NCI-H2107 (cell line): Measurements from ENCODE around the gene CLEC4M.

Experiments
- DNase-seq: peaks from one replicate; lab custom pipeline; 2025; lab: John Stamatoyannopoulos, UW

Gene CLEC4M

DNA sequence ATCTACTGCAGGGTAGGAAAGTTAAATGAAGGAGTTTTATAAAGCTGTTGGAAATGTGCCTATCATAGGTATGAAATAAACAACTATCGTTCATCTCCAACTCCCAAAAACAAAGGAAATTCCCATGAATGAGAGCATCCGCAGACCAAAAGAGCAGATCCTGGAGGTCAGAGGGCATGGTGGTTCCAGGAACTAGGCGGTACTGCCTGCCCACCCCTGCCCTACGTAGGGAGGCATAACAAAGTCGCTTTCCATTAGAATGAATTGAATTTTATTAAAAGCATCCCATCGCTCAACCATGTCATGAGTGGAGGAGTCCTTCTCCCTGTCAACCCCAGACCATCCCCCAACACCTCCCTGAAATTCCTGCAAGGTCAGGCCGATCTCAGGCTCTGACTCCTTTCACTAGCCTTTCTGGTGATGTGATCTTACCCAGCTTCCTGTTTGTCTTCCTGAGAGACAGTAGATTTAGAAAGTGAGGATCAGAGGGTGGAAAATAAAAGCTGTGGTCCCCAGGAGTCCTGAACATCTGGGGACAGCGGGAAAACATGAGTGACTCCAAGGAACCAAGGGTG lies at the start of gene CLEC4M:
TSS of gene CLEC4M (plus strand) at position 525 of the 575 bp plus-strand sequence. CDS start at position 549, 24 bp downstream.
- DNase-seq, result no peak

DNA sequence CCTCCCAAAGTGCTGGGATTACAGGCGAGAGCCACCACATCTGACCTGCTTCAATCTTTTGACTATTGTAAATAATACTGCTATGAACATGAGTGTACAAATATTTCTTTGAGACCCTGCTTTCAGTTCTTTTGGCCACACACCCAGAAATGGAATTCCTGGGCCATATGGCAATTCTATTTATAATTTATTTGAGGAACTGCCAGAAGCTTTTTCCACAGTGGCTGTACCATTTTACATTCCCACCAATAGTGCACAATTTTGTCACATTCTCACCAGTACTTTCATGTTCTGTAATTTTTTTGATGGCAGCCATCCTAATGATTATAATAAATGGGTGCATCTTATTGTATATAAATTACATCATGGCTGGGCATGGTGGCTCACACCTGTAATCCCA lies 47.4 kb upstream of the CLEC4M start:
- no peak for DNase-seq

DNA sequence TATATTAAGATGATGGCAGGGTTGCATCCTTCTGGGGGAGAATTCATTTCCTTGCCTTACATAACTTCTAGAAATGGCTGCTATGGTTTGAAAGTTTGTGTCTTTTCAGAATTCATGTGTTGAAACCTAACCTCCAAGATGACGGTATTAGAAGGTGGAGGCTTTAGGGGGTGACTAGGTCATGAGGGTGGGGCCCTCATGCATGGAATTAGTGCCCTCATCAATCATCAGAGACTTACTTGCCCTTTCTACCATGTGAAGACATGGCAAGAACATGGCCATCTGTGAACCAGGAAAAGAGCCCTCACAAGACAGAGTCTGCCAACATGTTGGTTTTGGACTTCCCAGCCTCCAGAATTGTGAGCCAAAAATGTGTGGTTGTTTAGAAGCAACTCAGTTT lies 46.3 kb upstream of the CLEC4M start:
- no peak for DNase-seq

DNA sequence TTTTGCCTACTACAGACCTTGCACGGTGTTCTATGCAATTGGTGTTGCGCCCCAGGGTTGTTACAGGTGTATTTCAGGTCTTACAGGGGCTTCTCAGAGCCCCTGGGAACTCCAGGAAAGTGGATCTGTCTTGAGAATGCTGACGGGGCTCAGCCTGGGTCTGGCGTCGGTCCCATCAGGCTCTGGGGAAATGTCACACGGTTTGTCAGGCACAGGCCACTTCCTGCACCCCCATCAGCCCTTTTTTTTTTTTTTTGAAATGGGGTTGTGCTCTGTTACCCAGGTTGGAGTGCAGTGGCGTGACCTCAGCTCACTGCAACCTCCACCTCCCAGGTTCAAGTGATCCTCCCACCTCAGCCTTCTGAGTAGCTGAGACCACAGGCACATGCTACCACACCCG lies 44.4 kb upstream of the CLEC4M start:
- no peak for DNase-seq

- DNase-seq, result no peak
These were observed 42.7 kb upstream of the CLEC4M start for GRCh38 chr19:7720351-7720750.

DNA sequence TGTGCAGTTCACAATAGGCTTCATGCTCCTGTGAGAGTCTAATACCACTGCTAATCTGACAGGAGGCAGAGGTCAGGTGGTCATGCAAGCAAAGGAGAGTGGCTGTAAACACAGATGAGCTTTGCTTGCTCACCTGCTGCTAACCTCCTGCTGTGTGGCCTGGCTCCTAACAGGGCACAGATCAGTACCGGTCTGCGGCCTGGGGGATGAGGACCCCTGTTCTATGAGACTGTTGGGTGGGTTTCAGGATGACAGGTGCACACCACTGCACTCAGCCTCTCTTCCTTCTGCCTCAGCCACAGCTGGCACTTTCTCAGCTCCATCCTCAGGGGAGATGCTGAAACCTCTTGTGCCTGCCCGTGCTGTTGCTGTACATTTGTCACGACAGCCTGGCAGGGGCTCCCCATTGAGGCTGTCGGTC lies 40.8 kb upstream of the CLEC4M start:
- no peak for DNase-seq

DNA sequence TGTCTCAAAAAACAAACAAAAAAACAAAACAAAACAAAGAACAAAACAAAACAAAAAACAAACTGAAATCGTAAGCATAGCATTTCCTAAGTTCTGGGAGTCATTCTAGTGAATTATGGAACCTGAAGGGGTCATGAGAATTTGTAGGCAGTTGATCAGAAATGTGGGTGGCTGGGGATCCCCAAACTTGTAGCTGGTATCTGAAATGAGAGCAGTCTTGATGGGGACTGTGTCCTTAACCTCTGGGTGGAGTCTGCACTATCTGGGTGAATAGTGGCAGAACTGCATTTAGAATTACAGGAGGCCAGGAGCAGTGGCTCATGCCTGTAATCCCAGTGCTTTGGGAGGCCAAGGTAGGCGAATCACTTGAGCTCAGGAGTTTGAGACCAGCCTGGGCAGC lies 37.3 kb upstream of the CLEC4M start:
- no peak for DNase-seq

- no peak for DNase-seq
These were observed 33.8 kb upstream of the CLEC4M start for GRCh38 chr19:7729211-7729610.

- no peak for DNase-seq
These were observed 33.2 kb upstream of the CLEC4M start for GRCh38 chr19:7729831-7730285.

GRCh38 chr19:7730286-7731217 lies 32.5 kb upstream of the CLEC4M start:
- DNase-seq, result no peak

GRCh38 chr19:7731218-7731595 lies 31.8 kb upstream of the CLEC4M start:
- no peak for DNase-seq

DNA sequence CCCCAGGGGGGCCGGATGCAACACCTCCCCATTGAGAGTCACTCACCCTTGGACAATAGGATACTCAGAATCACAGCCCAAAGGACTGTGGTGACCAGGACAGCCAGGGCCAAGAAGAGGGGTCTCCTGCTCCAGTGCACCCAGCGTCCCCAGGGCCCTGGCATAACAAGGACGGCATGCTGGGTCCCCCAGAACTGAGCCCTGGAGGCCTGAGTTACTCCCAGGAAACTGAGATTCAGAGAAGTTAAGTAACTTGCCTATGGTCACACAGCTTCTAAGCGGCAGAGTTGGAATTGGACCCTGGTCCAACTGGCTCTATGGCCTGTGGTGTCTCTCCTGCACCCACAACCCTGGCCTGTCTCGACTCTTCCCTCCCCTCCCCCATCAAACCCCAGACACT lies 31.4 kb upstream of the CLEC4M start:
- no peak for DNase-seq

DNA sequence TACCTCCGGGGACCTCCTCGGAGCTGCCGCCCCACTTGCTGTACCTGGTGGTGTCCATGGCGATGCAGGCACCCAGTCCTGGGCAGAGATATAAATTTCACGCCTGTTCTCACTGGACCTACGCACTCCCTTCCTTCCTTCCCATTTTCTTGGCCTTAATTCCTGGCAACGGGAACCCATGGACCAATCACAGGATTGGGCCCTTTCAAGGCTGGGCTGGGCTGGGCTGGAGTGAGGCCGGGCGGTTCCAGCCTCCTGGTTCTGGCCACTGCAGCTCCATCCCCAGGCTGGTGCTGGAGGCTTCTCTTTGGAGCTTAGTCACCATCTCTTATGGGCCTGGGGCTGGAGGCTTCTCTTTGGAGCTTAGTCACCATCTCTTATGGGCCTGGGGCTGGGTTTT lies 31.0 kb upstream of the CLEC4M start, which contains the start of gene CLEC4G:
TSS of gene CLEC4G (minus strand) at position 66 of the 400 bp plus-strand sequence. CDS start at position 58, 8 bp downstream.
- no peak for DNase-seq

DNA sequence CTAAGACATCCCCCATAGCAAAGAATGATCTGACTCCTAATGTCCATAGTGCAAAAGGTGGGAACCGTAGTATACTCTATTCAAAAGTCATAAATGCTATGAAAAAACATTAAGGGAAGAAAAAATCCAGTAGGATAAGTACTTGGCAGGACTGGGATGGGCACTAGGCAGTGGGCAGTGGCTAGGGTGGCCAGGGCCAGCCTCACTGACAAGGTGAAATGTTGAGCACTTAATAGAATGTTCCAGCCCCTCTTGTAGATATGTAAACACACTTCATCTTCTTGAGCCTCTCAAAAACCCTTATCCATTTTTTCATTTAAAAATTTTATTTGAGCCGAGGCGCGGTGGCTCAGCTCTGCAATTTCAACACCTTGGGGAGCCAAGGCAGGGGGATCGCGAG lies 29.7 kb upstream of the CLEC4M start:
- DNase-seq, result no peak

GRCh38 chr19:7734220-7735203 lies 28.5 kb upstream of the CLEC4M start:
- no peak for DNase-seq

DNA sequence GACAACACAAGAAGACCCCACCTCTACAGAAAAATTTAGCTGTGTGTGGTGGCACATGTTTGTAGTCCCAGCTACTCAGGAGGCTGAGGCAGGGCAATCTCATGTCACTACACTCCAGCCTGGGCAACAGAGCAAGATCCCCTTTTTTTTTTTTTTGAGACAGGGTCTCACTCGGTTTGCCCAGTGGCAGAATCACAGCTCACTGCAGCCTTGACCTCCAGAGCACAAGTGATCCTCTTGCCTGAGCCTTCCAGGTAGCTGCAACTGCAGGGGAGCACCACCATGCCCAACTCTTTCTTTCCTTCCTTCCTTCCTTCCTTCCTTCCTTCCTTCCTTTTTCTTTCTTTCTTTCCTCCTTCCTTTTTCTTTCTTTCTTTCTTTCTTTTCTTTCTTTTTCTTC lies 26.9 kb upstream of the CLEC4M start:
- DNase-seq, result no peak

- no peak for DNase-seq
These were observed 25.8 kb upstream of the CLEC4M start for GRCh38 chr19:7737215-7737614.

DNA sequence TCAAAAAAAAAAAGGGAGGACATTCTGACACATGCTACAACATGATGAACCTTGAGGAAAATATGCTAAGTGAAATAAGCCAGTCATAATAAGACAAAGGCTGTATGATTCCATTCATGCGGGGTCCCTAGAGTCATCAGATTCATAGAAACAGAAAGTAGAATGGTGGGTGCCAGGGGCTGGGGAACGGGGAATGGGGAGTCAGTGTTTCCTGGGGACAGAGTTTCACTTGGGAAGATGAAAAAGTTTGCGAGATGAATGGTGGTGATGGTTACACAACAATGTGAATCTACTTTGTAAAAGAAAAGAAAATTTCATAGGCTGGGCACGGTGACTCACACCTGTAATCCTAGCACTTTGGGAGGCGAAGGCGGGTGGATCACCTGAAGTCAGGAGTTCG lies 25.0 kb upstream of the CLEC4M start:
- DNase-seq, result no peak

DNA sequence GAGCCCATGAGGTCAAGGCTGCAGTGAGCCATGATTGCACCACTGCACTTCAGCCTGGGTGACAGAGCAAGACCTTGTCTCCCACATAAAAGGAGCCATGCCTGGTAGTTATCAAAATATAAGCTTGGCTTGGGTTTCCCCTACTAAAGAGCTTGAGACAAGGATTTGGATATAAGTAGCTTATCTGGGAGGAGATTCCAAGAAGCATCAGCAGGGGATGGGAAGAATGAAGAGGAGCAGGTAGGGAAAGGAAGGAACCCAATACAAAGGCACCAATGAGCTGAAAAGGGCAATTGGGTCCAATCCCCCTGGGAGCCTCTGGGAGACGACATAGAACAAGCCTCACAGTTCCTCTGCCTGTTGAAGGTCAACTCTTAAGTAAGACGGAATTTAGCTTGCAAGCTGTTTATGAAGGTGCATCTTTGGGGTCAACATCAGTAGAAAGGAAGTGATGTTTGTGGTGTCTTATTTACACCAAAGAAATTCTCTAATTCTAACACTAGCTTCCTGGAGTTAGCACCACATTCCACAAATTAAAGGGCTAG lies 23.8 kb upstream of the CLEC4M start:
- no peak for DNase-seq

DNA sequence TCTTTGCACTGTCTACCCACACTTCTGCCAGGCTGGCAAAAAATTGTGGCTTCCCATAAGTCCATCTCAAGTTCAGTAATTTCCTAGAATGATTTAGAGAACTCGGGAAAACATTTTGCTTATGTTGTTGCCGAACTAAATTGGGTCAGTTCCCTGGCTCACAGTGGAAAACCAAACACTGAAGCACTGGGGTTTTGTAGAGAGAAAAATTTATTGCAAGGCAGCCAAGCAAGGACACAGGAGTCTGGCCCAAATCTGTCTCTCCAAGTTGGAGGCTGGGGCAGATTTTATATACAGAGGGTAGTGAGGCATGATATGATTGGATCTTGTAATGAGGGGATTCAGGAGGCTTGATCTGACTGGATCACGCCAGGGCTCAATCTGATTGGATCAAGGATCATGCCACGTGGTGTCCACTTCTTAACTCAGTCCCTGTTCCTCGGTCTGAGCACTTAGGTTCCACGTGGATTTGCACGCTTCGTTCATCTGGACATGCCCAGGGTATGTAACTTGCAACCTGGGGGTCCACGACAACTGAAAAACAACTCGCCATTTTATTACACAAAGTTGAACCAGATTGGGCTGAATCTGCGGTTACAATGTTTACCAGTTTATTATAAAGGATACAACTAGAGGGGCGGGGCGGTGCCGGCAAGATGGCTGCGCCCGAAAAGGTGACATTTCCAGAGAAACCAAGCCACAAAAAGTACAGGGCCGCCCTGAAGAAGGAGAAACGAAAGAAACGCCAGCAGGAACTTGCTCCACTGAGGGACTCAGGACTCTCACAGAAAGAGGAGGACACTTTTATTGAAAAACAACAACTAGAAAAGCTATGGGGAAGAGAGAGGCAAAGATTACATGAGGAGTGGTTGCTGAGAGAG lies 23.0 kb upstream of the CLEC4M start:
- DNase-seq, result no peak

DNA sequence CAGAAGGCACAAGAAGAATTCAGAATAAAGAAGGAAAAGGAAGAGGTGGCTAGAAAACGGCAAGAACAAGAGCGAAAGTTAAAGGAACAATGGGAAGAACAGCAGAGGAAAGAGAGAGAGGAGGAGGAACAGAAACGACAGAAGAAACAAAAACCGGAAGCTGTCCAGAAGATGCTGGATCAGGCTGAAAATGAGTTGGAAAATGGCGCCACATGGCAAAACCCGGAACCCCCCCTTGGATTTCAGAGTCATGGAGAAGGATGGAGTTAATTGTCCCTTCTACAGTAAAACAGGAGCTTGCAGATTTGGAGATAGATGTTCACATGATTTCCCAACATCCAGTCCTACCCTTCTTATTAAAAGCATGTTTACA lies 22.4 kb upstream of the CLEC4M start:
- DNase-seq, result no peak
